ENCODE measurements around the gene IFT80. TPM values are rescaled to one million over a fixed set of nuclear protein-coding genes. Genes with fewer than 3 reads are reported as not detected.

The IFT80 gene
- total and polyA plus RNA-seq, 10 of the 15 experiments (the other 5 are each of a cell fraction or from before 2014, with no cell fraction given), result 6.5 to 21.5 (median 14.1) TPM

DNA sequence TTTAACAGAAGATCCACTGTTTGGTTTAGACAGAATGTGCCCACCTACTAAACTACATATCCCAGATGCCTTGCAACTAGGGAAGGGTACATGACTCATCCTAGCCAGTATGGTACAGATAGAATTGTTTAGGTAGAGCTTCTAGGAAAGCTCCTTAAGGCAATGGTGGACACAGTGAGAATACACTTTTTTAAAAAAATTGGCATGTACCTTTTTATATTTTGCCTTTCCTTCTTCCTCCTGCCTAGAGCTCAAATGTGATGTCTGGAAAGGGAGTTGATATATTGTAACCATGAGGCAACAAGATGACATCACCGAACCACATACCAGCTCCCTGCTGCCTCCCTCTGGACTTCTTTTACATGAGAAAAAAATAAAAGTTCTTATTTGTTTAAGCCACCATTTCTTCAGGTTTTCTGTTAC is 188.2 kb downstream of the IFT80 start:
- H3K9ac ChIP-seq (ENCODE audit: control insufficient read depth, insufficient read depth, low read length), result no peak overlapping the region
- CTCF ChIA-PET, result interaction anchor here (0.6 to 2.7 kb wide), 7 partner anchors 14 to 398 kb away, joined by 3 to 13 read pairs (median 4); no protein-coding TSS in a partner anchor
- H3K4me3 ChIP-seq, result no peak overlapping the region
- no peaks in the 10 kb centered on the region for H3K4me1 ChIP-seq (ENCODE audit: control insufficient read depth, insufficient read depth, low read length)
- no peaks in the 10 kb centered on the region for H3K27me3 ChIP-seq (replicated peaks in 1 of 2; ENCODE audit: control insufficient read depth in 2 of 2, insufficient read depth in 2 of 2, low read length in 1 of 2)
- H3K27ac ChIP-seq (ENCODE audit: control insufficient read depth, insufficient read depth), result no peak overlapping the region
- DNase-seq (ENCODE audit: low read depth, low spot score) (no peak), FAIRE-seq (no peak), ATAC-seq (peak; percentile 53)
- WGBS (ENCODE audit: insufficient coverage, insufficient replicate concordance, low lambda C conversion rate, missing lambda C conversion rate), result 81% methylated on average over 1 of the region's 1 CpG
- no peaks in the 10 kb centered on the region for H4K20me1 ChIP-seq (ENCODE audit: control insufficient read depth, insufficient read depth)
- no peak overlapping the region for H3K4me2 ChIP-seq (ENCODE audit: control insufficient read depth, insufficient read depth)
- in situ Hi-C loops (cut with MboI), result no loop called here
- no peak overlapping the region for H2AFZ ChIP-seq (ENCODE audit: control insufficient read depth, low read depth, low read length)
- H3K79me2 ChIP-seq (ENCODE audit: control insufficient read depth, insufficient read depth, low read length), result no peaks in the 10 kb centered on the region
- SMC1A ChIA-PET (ENCODE audit: uncharacterized antibody, unreplicated experiment), result interaction anchor here (0.8 kb wide), 1 partner anchor 10 kb away, joined by 4 read pairs; no protein-coding TSS in a partner anchor
- H3K36me3 ChIP-seq (ENCODE audit: control insufficient read depth in 2 of 2, insufficient read depth in 2 of 2, low read length in 1 of 2), result no peaks in the 10 kb centered on the region
- POLR2A ChIA-PET, result no interaction called here
- intact Hi-C loops (cut with micrococcal nuclease; ENCODE audit: unreplicated experiment), result loop anchor here (2.0 kb wide), 1 partner anchor 178 kb away; no protein-coding TSS in a partner anchor
- RAD21 ChIA-PET (ENCODE audit: unreplicated experiment), result interaction anchor here (0.5 to 1.2 kb wide), 2 partner anchors 46 to 326 kb away, joined by 3 read pairs; no protein-coding TSS in a partner anchor
- no TSS peak for BruUV-seq (replicated peaks)
- no peaks in the 10 kb centered on the region; the same call in 2 of the 3 replicates for H3K9me3 ChIP-seq (replicated peaks; ENCODE audit: control insufficient read depth, insufficient read depth, low read length)
- no peak for TF ChIP-seq CREM (IDR thresholded peaks at IDR 0.05; ENCODE audit: low read depth)
- TF ChIP-seq REST (IDR thresholded peaks at IDR 0.05; ENCODE audit: low read depth, low read length), result no peak
- TF ChIP-seq PML (IDR thresholded peaks at IDR 0.05; ENCODE audit: low read length), result no peak
- TF ChIP-seq, protein P1, sequence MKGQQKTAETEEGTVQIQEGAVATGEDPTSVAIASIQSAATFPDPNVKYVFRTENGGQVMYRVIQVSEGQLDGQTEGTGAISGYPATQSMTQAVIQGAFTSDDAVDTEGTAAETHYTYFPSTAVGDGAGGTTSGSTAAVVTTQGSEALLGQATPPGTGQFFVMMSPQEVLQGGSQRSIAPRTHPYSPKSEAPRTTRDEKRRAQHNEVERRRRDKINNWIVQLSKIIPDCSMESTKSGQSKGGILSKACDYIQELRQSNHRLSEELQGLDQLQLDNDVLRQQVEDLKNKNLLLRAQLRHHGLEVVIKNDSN (IDR thresholded peaks at IDR 0.05; ENCODE audit: borderline replicate concordance, extremely low read length, insufficient read depth, low read depth, low read length), result no peak
- TF ChIP-seq ELK1 (IDR thresholded peaks at IDR 0.05; ENCODE audit: low read depth, low read length), result no peak
- no peak for TF ChIP-seq ZBTB11 (CRISPR knock-in tag; IDR thresholded peaks at IDR 0.05)
- no peak for TF ChIP-seq EED (IDR thresholded peaks at IDR 0.05; ENCODE audit: low read depth)
- peak; percentile 49; the same call in 1 of the 2 replicates for TF ChIP-seq CREB1 (IDR thresholded peaks at IDR 0.05; ENCODE audit: low read depth)
- no peak for TF ChIP-seq FOXK2 (IDR thresholded peaks at IDR 0.05)
- TF ChIP-seq, protein P2, sequence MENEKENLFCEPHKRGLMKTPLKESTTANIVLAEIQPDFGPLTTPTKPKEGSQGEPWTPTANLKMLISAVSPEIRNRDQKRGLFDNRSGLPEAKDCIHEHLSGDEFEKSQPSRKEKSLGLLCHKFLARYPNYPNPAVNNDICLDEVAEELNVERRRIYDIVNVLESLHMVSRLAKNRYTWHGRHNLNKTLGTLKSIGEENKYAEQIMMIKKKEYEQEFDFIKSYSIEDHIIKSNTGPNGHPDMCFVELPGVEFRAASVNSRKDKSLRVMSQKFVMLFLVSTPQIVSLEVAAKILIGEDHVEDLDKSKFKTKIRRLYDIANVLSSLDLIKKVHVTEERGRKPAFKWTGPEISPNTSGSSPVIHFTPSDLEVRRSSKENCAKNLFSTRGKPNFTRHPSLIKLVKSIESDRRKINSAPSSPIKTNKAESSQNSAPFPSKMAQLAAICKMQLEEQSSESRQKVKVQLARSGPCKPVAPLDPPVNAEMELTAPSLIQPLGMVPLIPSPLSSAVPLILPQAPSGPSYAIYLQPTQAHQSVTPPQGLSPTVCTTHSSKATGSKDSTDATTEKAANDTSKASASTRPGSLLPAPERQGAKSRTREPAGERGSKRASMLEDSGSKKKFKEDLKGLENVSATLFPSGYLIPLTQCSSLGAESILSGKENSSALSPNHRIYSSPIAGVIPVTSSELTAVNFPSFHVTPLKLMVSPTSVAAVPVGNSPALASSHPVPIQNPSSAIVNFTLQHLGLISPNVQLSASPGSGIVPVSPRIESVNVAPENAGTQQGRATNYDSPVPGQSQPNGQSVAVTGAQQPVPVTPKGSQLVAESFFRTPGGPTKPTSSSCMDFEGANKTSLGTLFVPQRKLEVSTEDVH (IDR thresholded peaks at IDR 0.05; ENCODE audit: low read depth, partially characterized antibody), result no peak

Data from GM12878 (cell line).